ENCODE measurements around the gene MMAB. TPM values are rescaled to one million over a fixed set of nuclear protein-coding genes. Genes with fewer than 3 reads are reported as not detected.

The MMAB gene
- total RNA-seq, 2 donors from 2014 or later = 12.5 to 29.7 TPM

GRCh38 chr12:109504068-109504467, 69.2 kb downstream of the MMAB start:
- Histone ChIP-seq H3K36me3 (replicated peaks in 1 of 2; ENCODE audit: insufficient read depth in 1 of 2, low read depth in 2 of 2) (peaks cover 0 to 32% of the 10 kb centered on the region in 2 donors), H3K27me3 (no peaks in the 10 kb centered on the region), H3K9me3 (no peaks in the 10 kb centered on the region), H3K4me1 (no peaks in the 10 kb centered on the region), H3K27ac (no peak overlapping the region), H3K4me3 (no peak overlapping the region)
- TF ChIP-seq CTCF (IDR thresholded peaks at IDR 0.05) = no peak
- TF ChIP-seq POLR2A (IDR thresholded peaks at IDR 0.05) = no peak
- 71 to 85% methylated on average over 1 of the region's 1 CpG for WGBS, 2 donors
- intact Hi-C loops (cut with DNase I) = no loop called here
- DNase-seq (no peak), ATAC-seq (no peak)

Other genes starting within 250 kb of the MMAB start
- not detected for gene MYO1H, start 225.6 kb downstream of the MMAB start, total RNA-seq
- 10 to 100 TPM; 18.2 to 28.3 TPM for gene KCTD10, start 96.2 kb downstream of the MMAB start, total RNA-seq
- gene UBE3B, start 95.9 kb downstream of the MMAB start, total RNA-seq = 10 to 100 TPM; 18.9 to 33.9 TPM
- 10 to 100 TPM in 1 of 2 donors, 1 to 10 TPM in 1; 8.6 to 12.2 TPM for gene MVK, start 290 bp upstream of the MMAB start, total RNA-seq
- gene FAM222A, start 140.3 kb upstream of the MMAB start, total RNA-seq = 10 to 100 TPM in 1 of 2 donors, 1 to 10 TPM in 1; 8.0 to 16.2 TPM